K562 treated with DMSO at 1 percent for 12 hours (cell line): Measurements from ENCODE around the gene MYRIP. TPM values are rescaled to one million over a fixed set of nuclear protein-coding genes. Genes with fewer than 3 reads are reported as not detected.

Source experiments
- total RNA-seq: library from RNA; unstranded; fragments of 300-600 nt; gene quantifications from 2 replicates; pipeline ENCODE4 v1.2.3, GENCODE V29; 2022; ENCODE audit not compliant: insufficient read depth

The MYRIP gene
- total RNA-seq: not detected in 2 replicates

DNA sequence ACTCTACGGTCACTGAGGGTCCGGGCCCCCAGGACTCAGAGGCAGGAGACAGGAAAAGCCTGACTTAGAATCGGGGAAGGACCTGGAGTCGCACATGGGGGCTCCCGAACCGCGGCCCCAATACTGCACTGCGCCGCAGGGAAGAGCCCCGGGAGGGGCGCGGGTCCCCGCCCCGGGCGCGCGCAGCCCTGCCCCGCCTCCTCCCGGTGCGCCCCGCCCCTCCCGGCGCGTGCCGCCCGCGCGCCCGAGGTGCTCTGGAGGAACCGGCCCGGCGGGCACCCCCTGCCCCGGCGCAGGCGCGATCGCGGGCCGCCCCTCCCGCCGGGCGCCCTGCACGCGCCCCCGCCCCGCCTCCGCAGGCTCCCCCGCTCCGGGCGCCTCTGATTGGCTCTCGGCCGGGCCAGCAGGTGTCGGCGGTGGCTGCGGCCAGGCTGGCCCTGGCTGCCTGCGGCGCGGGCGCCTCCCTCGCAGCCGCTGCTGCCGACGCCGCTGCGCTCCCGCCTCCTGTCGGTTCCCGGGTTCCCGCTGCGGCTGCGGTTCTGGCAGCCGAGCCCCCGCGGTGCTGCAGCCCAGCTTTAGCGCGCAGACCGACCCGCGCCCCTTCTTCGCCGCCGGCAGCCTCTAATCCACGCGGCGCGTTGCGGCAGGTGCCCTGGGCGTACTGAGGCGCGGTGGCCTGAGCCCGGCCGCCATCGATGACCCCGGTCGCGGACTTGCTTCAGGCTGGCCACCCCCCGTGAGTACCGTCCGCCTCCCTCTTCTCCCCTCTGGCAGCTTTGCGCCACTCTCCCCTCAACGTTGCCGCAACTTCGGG, at the start of gene MYRIP:
Gene MYRIP, plus strand, starts transcription at position 429 of the 814 bp plus-strand sequence. CDS start 91,208 bp downstream, outside the sequence.

GRCh38 chr3:40309418-40309924, 500.1 kb downstream of the MYRIP start, which contains the start of gene EIF1B:
Gene EIF1B (plus strand): TSS chr3:40309707. CDS start chr3:40309942, 235 bp downstream.

